NT2/D1 (cell line): ENCODE results near the gene THBS2.

Experiments used
- DNase-seq: peaks from one replicate; pipeline ENCODE4 v3.0.0-alpha.2; 2011; ENCODE audit warnings: low read depth, low spot score
- H3K27me3 ChIP-seq: 2 replicates; pipeline ENCODE4 v1.6.0; 2011; ENCODE audit warnings: mild to moderate bottlenecking; ENCODE audit not compliant: insufficient read length, insufficient read depth
- H3K36me3 ChIP-seq: 2 replicates; pipeline ENCODE4 v1.6.1; 2011; ENCODE audit warnings: mild to moderate bottlenecking, low read length, mixed read lengths; ENCODE audit not compliant: insufficient read depth, insufficient read length
- H3K4me1 ChIP-seq: 2 replicates; pipeline ENCODE4 v1.5.1; 2011; ENCODE audit not compliant: insufficient read depth, insufficient read length
- H3K4me3 ChIP-seq: 2 replicates; pipeline ENCODE4 v1.5.1; 2011; ENCODE audit warnings: low read depth; ENCODE audit not compliant: insufficient read length
- H3K9ac ChIP-seq: 2 replicates; pipeline ENCODE4 v1.6.0; 2011; ENCODE audit warnings: low read depth; ENCODE audit not compliant: insufficient read length
- H3K9me3 ChIP-seq: 2 replicates; pipeline ENCODE4 v1.5.1; 2011; ENCODE audit warnings: mild to moderate bottlenecking, low read length; ENCODE audit not compliant: insufficient read depth
- SUZ12 ChIP-seq: IDR thresholded peaks from 2 replicates; pipeline ENCODE4 v1.6.1; 2011; ENCODE audit not compliant: insufficient read length, insufficient read depth; ENCODE audit errors: extremely low read depth
- YY1 ChIP-seq: IDR thresholded peaks from 2 replicates; pipeline ENCODE4 v1.6.1; 2011; ENCODE audit not compliant: insufficient read length, insufficient read depth
- ZNF274 ChIP-seq: IDR thresholded peaks from 2 replicates; pipeline ENCODE4 v1.6.1; 2011; ENCODE audit warnings: mild to moderate bottlenecking, low read depth, low read length

The THBS2 gene

DNA sequence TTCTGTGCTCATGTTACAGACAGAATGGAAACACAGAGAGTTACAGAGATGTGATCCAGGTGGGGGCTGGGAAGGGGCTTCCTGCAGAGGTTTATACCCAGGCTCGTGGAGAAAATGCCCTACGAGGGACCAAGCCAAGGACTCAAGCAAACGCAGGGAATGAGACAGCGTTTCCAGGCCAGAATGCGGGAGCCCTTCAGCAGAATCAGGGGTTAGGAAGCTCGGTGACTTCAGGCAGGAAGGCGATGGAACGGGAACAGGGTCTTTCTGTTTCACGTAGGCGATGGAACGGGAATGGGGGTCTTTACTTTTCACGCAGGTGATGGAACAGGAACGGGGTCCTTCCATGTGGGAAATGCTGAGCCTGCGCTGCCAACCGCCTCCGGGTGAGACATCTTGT, 82.6 kb downstream of the THBS2 start:
- no peak for DNase-seq
- no peak overlapping the region for H3K9ac ChIP-seq
- H3K36me3 ChIP-seq, result no peaks in the 10 kb centered on the region
- H3K4me1 ChIP-seq, result no peaks in the 10 kb centered on the region
- H3K9me3 ChIP-seq, result no peaks in the 10 kb centered on the region
- H3K27me3 ChIP-seq, result no peaks in the 10 kb centered on the region
- TF ChIP-seq SUZ12, result no peak
- no peak for TF ChIP-seq ZNF274
- no peak for TF ChIP-seq YY1
- no peak overlapping the region for H3K4me3 ChIP-seq

DNA sequence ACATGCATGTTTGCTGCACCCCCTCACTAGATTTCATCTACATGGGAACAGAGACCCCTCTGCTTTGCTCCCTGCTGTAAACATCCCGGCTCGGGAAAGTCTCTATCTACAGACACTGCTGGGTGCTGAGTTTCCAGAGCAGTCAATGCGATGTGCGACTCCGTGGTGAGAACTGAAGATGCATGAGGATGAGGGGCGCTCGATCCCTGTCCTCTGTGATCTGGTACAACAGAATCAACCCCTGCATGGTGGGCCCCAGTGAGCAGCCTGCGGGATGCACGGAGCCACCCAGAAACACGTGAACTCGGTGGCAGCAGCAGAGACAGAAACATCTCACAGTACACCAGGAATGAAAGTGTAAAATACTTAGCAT, 83.1 kb downstream of the THBS2 start:
- Histone ChIP-seq H3K27me3 (no peaks in the 10 kb centered on the region), H3K9ac (no peak overlapping the region), H3K4me1 (no peaks in the 10 kb centered on the region), H3K4me3 (no peak overlapping the region), H3K36me3 (no peaks in the 10 kb centered on the region), H3K9me3 (no peaks in the 10 kb centered on the region)
- TF ChIP-seq ZNF274 (no peak), YY1 (no peak), SUZ12 (no peak)
- DNase-seq, result no peak

DNA sequence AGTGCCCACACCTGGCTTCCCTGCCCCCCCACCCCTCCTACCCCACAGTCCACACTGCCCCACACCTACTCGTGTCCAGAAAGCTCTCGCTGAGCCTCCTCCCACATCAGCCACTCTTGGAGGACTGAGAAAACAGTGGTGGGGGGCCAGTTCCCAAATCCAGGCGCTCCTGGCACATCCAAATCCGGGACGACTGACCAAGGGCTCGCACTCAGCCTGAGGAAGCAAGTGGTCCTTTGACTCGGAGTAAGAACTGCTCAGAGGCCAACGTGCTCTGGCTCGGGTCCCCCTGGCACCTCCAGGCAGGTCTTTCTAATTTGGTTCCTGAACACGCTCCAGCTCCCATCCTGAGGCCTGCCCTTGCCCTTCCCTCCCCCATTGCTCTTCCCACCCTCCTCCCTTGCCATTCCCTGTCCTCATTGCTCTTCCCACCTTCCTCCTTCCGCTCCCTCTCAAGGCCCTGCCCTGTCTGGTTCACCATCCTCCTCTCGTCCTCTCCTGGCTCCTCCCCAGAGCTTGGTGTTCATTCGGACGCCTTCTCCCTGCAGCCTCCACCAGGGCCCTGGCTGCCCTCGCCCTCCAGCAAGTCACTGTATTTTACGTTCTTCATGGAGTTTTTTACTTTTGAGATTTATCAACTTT, 83.6 kb downstream of the THBS2 start:
- Histone ChIP-seq H3K4me3 (no peak overlapping the region), H3K27me3 (no peaks in the 10 kb centered on the region), H3K9ac (no peak overlapping the region), H3K9me3 (no peaks in the 10 kb centered on the region), H3K4me1 (no peaks in the 10 kb centered on the region), H3K36me3 (no peaks in the 10 kb centered on the region)
- no peak for TF ChIP-seq YY1
- no peak for TF ChIP-seq ZNF274
- no peak for TF ChIP-seq SUZ12
- DNase-seq, result no peak

DNA sequence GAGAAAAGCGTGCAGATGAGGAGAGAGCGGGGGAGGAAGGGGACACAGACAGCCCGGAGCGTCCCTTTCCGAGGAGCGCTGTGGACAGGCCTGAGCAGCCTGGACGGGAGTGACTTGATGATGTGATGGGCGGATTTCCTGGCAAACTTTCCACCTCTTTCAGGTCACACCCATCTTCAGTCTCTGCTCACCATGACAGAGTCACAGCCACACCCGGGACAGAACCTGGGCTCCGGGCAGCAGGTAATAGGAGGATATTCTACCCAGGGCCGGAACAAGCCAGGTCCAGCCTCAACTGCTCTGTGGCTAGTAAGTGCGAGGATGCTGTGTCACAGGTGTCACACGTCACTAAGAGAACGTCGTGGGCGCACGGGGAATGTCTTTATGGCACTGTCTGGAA, 84.3 kb downstream of the THBS2 start:
- TF ChIP-seq SUZ12 (no peak), YY1 (no peak), ZNF274 (no peak)
- Histone ChIP-seq H3K27me3 (no peaks in the 10 kb centered on the region), H3K36me3 (no peaks in the 10 kb centered on the region), H3K4me1 (no peaks in the 10 kb centered on the region), H3K9me3 (no peaks in the 10 kb centered on the region), H3K9ac (no peak overlapping the region), H3K4me3 (no peak overlapping the region)
- no peak for DNase-seq

DNA sequence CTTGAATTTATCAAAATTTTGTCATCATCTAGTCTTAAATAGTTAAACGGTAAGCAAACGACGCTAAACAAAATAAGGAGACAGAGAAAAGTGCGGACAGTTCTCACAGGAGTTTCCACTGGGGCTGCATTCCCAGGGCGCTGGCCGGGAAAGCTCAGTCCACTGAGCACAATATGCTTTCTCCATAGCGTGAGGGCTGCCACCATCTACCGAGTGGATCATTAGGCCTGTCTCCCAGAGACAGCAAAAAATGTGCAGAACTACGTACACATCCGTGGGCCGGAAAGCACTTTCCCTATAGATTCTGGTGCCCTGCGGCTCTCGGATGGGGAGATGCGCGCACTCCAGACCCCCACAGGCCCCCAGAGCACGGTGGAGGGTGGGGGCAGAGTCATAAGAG, 84.9 kb downstream of the THBS2 start:
- no peaks in the 10 kb centered on the region for H3K27me3 ChIP-seq
- H3K4me3 ChIP-seq, result no peak overlapping the region
- TF ChIP-seq SUZ12 (no peak), ZNF274 (no peak), YY1 (no peak)
- DNase-seq, result no peak
- no peaks in the 10 kb centered on the region for H3K9me3 ChIP-seq
- H3K4me1 ChIP-seq, result no peaks in the 10 kb centered on the region
- no peaks in the 10 kb centered on the region for H3K36me3 ChIP-seq
- no peak overlapping the region for H3K9ac ChIP-seq

DNA sequence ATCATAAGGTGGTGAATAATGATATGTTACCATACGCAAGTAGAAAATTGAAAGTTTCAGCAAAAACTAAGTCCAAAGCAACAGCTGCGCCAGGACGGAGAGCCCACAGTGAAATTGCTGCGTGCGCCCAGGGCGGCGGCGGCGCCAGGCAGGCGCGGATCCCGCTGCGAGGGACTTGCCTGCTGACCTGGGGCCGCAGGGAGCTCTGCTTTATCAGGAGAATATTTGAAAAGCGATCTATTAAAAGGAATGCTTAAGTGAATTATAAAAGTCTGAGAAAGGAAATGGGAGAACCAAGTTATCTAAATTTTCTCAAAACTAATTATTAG, 85.4 kb downstream of the THBS2 start:
- no peak overlapping the region for H3K9ac ChIP-seq
- TF ChIP-seq YY1, result no peak
- TF ChIP-seq SUZ12, result no peak
- no peak for TF ChIP-seq ZNF274

DNA sequence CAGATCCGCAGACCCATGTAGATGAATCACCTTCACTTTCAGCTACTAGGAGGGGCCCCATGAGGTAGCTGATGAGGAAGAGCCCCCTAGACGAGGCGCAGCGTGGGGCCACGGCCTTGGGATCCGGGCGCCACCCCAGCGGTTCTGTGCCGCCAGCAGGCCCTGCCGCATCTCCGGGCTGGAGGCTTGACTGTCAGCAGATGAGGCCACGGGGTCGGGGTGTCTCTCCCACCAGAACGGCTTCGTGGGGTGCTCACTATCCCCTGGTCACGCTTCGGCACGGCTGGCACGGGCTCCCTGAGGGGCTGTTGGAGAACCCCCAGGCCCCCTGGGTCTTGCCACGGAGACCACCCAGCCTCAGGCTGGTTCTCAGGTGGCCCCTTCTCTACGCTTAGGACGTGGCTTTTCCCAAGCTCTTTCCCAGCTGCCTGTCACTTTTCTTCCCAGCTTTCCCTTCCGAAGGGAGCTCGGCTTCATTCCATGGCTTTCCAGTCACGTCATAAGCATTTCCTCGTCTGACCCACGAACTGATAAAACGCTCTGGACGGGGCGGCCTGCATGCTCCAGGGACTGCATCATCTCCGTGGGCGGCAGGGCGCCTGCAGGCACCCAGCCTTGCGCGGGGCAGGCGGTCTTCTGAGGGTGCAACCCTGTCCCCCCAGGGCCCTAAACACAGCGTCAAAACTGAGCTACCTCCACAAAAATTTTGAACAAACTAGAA, 85.9 kb downstream of the THBS2 start:
- no peak for DNase-seq
- no peaks in the 10 kb centered on the region for H3K9me3 ChIP-seq
- TF ChIP-seq SUZ12 (no peak), ZNF274 (no peak), YY1 (no peak)
- no peaks in the 10 kb centered on the region for H3K27me3 ChIP-seq
- no peaks in the 10 kb centered on the region for H3K4me1 ChIP-seq
- no peak overlapping the region for H3K9ac ChIP-seq
- H3K4me3 ChIP-seq, result no peak overlapping the region
- no peaks in the 10 kb centered on the region for H3K36me3 ChIP-seq

More for the DNA sequence above, 85.4 kb downstream of the THBS2 start:
- DNase-seq, result no peak
- Histone ChIP-seq H3K27me3 (no peaks in the 10 kb centered on the region), H3K36me3 (no peaks in the 10 kb centered on the region), H3K9me3 (no peaks in the 10 kb centered on the region), H3K4me1 (no peaks in the 10 kb centered on the region), H3K4me3 (no peak overlapping the region)
